ENCODE measurements around the gene MCRS1.

DNA sequence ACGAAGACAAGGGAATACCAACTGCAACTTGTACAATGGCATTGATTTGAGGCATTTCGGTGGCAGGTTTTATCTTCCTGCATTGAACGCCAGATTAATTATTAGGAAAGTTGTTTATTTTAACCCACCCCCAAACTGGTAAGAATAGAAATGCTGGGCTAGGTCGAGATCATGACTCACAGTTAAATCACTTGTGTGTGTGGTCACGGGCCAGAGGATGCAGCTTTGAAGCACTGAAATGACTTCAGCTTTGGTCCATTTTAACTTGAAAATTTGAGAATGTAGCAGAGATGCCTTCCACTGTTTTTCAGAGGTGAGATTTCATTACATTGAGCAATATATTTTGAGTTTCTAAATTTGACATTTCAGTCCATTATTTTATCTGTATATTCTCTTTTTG, 52.7 kb downstream of the MCRS1 start:
- TF ChIP-seq, protein P1, sequence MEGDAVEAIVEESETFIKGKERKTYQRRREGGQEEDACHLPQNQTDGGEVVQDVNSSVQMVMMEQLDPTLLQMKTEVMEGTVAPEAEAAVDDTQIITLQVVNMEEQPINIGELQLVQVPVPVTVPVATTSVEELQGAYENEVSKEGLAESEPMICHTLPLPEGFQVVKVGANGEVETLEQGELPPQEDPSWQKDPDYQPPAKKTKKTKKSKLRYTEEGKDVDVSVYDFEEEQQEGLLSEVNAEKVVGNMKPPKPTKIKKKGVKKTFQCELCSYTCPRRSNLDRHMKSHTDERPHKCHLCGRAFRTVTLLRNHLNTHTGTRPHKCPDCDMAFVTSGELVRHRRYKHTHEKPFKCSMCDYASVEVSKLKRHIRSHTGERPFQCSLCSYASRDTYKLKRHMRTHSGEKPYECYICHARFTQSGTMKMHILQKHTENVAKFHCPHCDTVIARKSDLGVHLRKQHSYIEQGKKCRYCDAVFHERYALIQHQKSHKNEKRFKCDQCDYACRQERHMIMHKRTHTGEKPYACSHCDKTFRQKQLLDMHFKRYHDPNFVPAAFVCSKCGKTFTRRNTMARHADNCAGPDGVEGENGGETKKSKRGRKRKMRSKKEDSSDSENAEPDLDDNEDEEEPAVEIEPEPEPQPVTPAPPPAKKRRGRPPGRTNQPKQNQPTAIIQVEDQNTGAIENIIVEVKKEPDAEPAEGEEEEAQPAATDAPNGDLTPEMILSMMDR (IDR thresholded peaks at IDR 0.05 in 4 of 5, conservative IDR thresholded peaks at IDR 0.05 in 1 of 5): no peak
- TF ChIP-seq POLR2A (IDR thresholded peaks at IDR 0.05): no peak
